Neural progenitor cell (in vitro differentiated cells): Measurements from ENCODE around the gene MIER2. TPM values are rescaled to one million over a fixed set of nuclear protein-coding genes. Genes with fewer than 3 reads are reported as not detected.

Experiments used
- DNase-seq: peaks from one replicate; pipeline ENCODE4 v3.0.0-alpha.2; 2016; ENCODE audit warnings: low spot score
- H2AFZ ChIP-seq: fragments of 200-600 bp; sonication (generic); replicated peaks from 2 replicates; pipeline ENCODE4 v1.6.1; 2016; ENCODE audit warnings: antibody characterized with exemption
- H3F3A ChIP-seq: fragments of 200-600 bp; sonication (generic); 2 replicates; pipeline ENCODE4 v1.6.1; 2016; ENCODE audit warnings: antibody characterized with exemption, low read depth
- H3K27ac ChIP-seq: fragments of 200-600 bp; sonication (generic); 2 replicates; pipeline ENCODE4 v1.5.1; 2016; ENCODE audit warnings: mild to moderate bottlenecking
- H3K27me3 ChIP-seq: fragments of 200-600 bp; sonication (generic); 2 replicates; pipeline ENCODE4 v1.6.1; 2016; ENCODE audit warnings: mild to moderate bottlenecking, moderate library complexity
- H3K36me3 ChIP-seq: fragments of 200-600 bp; sonication (generic); 2 replicates; pipeline ENCODE4 v1.5.1; 2016
- H3K4me1 ChIP-seq: fragments of 200-600 bp; sonication (generic); 2 replicates; pipeline ENCODE4 v1.6.1; 2016; ENCODE audit warnings: mixed run types
- H3K4me2 ChIP-seq: fragments of 200-600 bp; sonication (generic); 2 replicates; pipeline ENCODE4 v1.6.1; 2016
- H3K4me3 ChIP-seq: fragments of 200-600 bp; sonication (generic); 2 replicates; pipeline ENCODE4 v1.5.1; 2016
- H3K79me2 ChIP-seq: fragments of 200-600 bp; sonication (generic); 2 replicates; pipeline ENCODE4 v1.6.1; 2016; ENCODE audit warnings: low read depth
- H3K9ac ChIP-seq: fragments of 200-600 bp; sonication (generic); 2 replicates; pipeline ENCODE4 v1.6.1; 2016
- H3K9me3 ChIP-seq: fragments of 200-600 bp; sonication (generic); 2 replicates; pipeline ENCODE4 v1.5.1; 2016; ENCODE audit warnings: low read depth
- H4K20me1 ChIP-seq: fragments of 200-600 bp; sonication (generic); 2 replicates; pipeline ENCODE4 v1.6.1; 2016; ENCODE audit warnings: low read depth
- H3K27ac Mint-ChIP-seq: 3 replicates; pipeline ENCODE4 v1.8.0; 2021; ENCODE audit warnings: mixed read lengths
- H3K27me3 Mint-ChIP-seq: 2 replicates; pipeline ENCODE4 v1.8.0; 2022; ENCODE audit warnings: low read depth, mild to moderate bottlenecking, inconsistent platforms, moderate library complexity, mixed read lengths; ENCODE audit not compliant: insufficient read depth
- H3K36me3 Mint-ChIP-seq: 3 replicates; pipeline ENCODE4 v1.8.0; 2021; ENCODE audit warnings: mixed read lengths
- H3K4me1 Mint-ChIP-seq: 3 replicates; pipeline ENCODE4 v1.8.0; 2021; ENCODE audit warnings: mixed read lengths
- H3K4me3 Mint-ChIP-seq: 3 replicates; pipeline ENCODE4 v1.8.0; 2021; ENCODE audit warnings: mild to moderate bottlenecking, moderate library complexity, mixed read lengths
- H3K9me3 Mint-ChIP-seq: 3 replicates; pipeline ENCODE4 v1.8.0; 2020; ENCODE audit warnings: mixed read lengths
- EZH2 ChIP-seq: fragments of 200-600 bp; sonication (generic); IDR thresholded peaks from 2 replicates; pipeline ENCODE4 v1.6.1; 2017; ENCODE audit warnings: antibody characterized with exemption, mild to moderate bottlenecking, moderate library complexity
- EZH2phosphoT487 ChIP-seq: fragments of 200-600 bp; sonication (generic); IDR thresholded peaks from 2 replicates; pipeline ENCODE4 v1.6.1; 2017; ENCODE audit warnings: antibody characterized with exemption
- total RNA-seq: library from RNA; depleted of rRNA; stranded (reverse); fragments of >200 nt; gene quantifications from 2 replicates; pipeline ENCODE4 v1.2.3, GENCODE V29; 2015; ENCODE audit warnings: low replicate concordance
- TF ChIP-seq, protein P1 (sequence below): fragments of 200-600 bp; sonication (generic); IDR thresholded peaks from 2 replicates; pipeline ENCODE4 v1.5.1; 2017; ENCODE audit warnings: antibody characterized with exemption, mild to moderate bottlenecking

MIER2 gene
- total RNA-seq, 1 donor from 2014 or later = 12.9 TPM

DNA sequence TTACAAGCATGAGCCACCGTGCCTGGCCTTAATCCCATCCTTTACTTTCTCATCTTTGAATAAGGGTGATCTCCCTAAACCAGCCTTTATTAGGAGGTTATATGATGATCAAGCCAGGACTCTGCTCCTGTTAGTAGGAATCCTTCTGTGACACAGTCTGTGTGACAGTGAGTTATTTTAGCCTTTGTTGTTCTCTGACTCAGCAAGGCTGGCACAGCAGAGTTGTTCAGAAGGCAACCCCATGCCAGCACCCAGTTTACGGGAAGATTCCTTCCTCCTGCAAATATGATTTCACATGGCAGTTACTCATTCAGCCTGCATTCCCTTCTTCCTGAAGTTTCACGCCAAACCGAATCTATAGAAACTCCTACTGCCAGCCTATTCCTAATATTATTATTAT, 10.5 kb upstream of the MIER2 start:
- H3K4me3 ChIP-seq = no peak overlapping the region
- Mint-ChIP-seq H3K4me3 (no peak overlapping the region), H3K9me3 (peaks cover 15% of the 10 kb centered on the region), H3K27ac (no peak overlapping the region), H3K4me1 (peaks cover 4% of the 10 kb centered on the region), H3K27me3 (peaks cover 10% of the 10 kb centered on the region), H3K36me3 (no peaks in the 10 kb centered on the region)
- no peaks in the 10 kb centered on the region for H3K79me2 ChIP-seq
- H3K4me2 ChIP-seq = no peak overlapping the region
- H3K27ac ChIP-seq = no peak overlapping the region
- TF ChIP-seq, protein P1, sequence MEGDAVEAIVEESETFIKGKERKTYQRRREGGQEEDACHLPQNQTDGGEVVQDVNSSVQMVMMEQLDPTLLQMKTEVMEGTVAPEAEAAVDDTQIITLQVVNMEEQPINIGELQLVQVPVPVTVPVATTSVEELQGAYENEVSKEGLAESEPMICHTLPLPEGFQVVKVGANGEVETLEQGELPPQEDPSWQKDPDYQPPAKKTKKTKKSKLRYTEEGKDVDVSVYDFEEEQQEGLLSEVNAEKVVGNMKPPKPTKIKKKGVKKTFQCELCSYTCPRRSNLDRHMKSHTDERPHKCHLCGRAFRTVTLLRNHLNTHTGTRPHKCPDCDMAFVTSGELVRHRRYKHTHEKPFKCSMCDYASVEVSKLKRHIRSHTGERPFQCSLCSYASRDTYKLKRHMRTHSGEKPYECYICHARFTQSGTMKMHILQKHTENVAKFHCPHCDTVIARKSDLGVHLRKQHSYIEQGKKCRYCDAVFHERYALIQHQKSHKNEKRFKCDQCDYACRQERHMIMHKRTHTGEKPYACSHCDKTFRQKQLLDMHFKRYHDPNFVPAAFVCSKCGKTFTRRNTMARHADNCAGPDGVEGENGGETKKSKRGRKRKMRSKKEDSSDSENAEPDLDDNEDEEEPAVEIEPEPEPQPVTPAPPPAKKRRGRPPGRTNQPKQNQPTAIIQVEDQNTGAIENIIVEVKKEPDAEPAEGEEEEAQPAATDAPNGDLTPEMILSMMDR = no peak
- TF ChIP-seq EZH2 (no peak), EZH2phosphoT487 (no peak)
- H3K4me1 ChIP-seq = no peaks in the 10 kb centered on the region
- no peaks in the 10 kb centered on the region for H3K27me3 ChIP-seq
- no peaks in the 10 kb centered on the region for H3K9me3 ChIP-seq
- no peaks in the 10 kb centered on the region for H3K36me3 ChIP-seq
- peaks cover 3% of the 10 kb centered on the region for H3F3A ChIP-seq
- no peaks in the 10 kb centered on the region for H4K20me1 ChIP-seq
- H3K9ac ChIP-seq = no peak overlapping the region
- DNase-seq = no peak
- H2AFZ ChIP-seq = no peak overlapping the region

- Histone ChIP-seq H3F3A (peaks cover 3% of the 10 kb centered on the region), H3K4me1 (no peaks in the 10 kb centered on the region), H3K9me3 (no peaks in the 10 kb centered on the region), H3K9ac (no peak overlapping the region), H2AFZ (peak overlapping the region; percentile 27), H3K4me3 (no peak overlapping the region), H3K36me3 (no peaks in the 10 kb centered on the region), H4K20me1 (no peaks in the 10 kb centered on the region), H3K27ac (no peak overlapping the region), H3K27me3 (no peaks in the 10 kb centered on the region), H3K4me2 (no peak overlapping the region), H3K79me2 (no peaks in the 10 kb centered on the region)
- Mint-ChIP-seq H3K27me3 (peaks cover 9% of the 10 kb centered on the region), H3K4me1 (no peaks in the 10 kb centered on the region), H3K4me3 (no peak overlapping the region), H3K36me3 (no peaks in the 10 kb centered on the region), H3K27ac (no peak overlapping the region), H3K9me3 (peaks cover 15% of the 10 kb centered on the region)
- DNase-seq = no peak
- TF ChIP-seq, protein P1 = no peak
- no peak for TF ChIP-seq EZH2
- TF ChIP-seq EZH2phosphoT487 = no peak
Measured at GRCh38 chr19:351976-352625, 7.5 kb upstream of the MIER2 start.

DNA sequence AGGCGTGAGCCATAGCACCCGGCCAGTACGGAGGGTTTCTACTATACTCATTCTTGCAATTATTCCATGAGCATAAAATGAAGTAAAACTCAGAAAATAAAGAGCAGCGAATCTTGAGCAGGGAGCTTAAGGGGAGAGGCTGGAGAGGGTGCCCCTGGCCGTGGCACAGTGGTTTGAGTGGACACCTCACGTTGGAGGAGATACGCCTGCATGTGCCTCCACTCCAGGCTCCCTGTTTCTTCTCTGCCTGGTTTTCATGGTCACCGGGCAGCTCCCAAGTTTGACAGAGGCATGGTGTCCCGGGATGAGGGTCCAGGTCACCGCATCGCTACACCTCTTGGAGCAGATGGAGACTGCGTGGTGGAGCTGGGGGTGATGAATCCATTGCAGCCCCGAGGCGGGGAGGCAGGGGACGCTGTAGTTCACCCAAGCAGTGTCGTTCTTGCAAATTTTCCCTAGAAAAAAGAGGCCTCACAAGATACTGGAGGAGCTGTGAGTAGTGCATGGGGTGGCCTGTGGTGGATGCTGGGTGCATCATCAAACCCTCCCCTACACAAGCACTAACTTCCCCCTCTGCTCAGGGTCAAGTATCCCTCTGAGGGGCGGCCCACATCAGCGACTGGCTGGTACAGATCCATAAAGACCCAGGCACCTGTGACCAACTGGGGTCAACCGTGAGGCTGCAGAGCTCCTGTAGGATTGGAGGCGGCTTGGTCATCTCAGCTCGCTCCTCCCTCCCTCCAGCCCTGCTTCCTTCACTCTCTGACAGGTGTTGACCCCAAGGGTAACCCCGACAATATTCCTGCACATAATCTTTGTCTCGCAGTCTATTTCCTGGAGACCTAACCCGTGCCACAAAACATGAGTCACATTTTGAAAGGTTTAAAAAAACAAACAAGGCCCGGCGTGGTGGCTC, 3.6 kb upstream of the MIER2 start:
- Histone ChIP-seq H2AFZ (no peak overlapping the region), H3K27me3 (peaks cover 14% of the 10 kb centered on the region), H3K79me2 (peaks cover 10% of the 10 kb centered on the region), H3F3A (peaks cover 3% of the 10 kb centered on the region), H3K36me3 (no peaks in the 10 kb centered on the region), H4K20me1 (peaks cover 7% of the 10 kb centered on the region), H3K4me3 (no peak overlapping the region), H3K9me3 (no peaks in the 10 kb centered on the region), H3K4me2 (no peak overlapping the region), H3K9ac (no peak overlapping the region), H3K27ac (no peak overlapping the region), H3K4me1 (peaks cover 6% of the 10 kb centered on the region)
- H3K9me3 Mint-ChIP-seq = peaks cover 11% of the 10 kb centered on the region
- peaks cover 13% of the 10 kb centered on the region for H3K27me3 Mint-ChIP-seq
- peak; percentile 31 for DNase-seq
- H3K4me3 Mint-ChIP-seq = no peak overlapping the region
- peaks cover 4% of the 10 kb centered on the region for H3K36me3 Mint-ChIP-seq
- TF ChIP-seq, protein P1 = peak; percentile 38
- no peak for TF ChIP-seq EZH2phosphoT487
- TF ChIP-seq EZH2 = no peak
- H3K27ac Mint-ChIP-seq = no peak overlapping the region
- peaks cover 10% of the 10 kb centered on the region for H3K4me1 Mint-ChIP-seq
